ENCODE data around the gene ZNF805.
"Not testable (repeated sequence)": the region's sequence is repeated elsewhere in the genome, so short reads cannot be mapped to it uniquely, and the experiment has no call there.

Gene ZNF805

GRCh38 chr19:57239982-57240310, 486 bp upstream of the ZNF805 start:
- H3K9me3 ChIP-seq (ENCODE audit: control insufficient read depth, low read length): no peaks in the 10 kb centered on the region
- H3K36me3 ChIP-seq (ENCODE audit: control insufficient read depth, insufficient read depth, low read length, severe bottlenecking): peaks cover 12% of the 10 kb centered on the region
- no peaks in the 10 kb centered on the region for H3K27me3 ChIP-seq (replicated peaks; ENCODE audit: control insufficient read depth, insufficient read depth, low read length)
- peak overlapping the region; percentile 89 for H3K9ac ChIP-seq (ENCODE audit: low read length)
- H3K4me3 ChIP-seq (ENCODE audit: low read length): peak overlapping the region; percentile 86
- no peak for DNase-seq (ENCODE audit: low read depth)
- peaks cover 19% of the 10 kb centered on the region for H3K4me1 ChIP-seq (ENCODE audit: control insufficient read depth, insufficient read depth, low read length)

DNA sequence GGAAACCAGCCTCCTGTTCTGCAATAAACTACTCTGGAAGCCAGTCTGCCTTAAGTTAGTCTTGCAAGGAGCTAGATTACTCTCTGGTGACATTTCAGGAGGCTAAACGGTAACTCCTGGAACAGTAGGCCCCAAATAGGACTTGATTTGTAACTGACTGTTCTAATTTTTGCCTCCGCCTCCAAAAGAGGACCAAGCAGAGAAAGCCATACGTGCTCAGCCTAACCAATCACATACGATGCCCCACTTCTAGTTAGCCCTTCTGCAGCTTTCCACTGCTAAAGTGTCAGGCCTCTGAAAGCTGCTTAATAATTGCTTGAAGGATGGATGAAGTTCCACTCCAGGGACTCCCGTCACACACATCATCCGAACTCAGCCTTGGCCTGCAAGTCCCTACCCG, 744 bp downstream of the ZNF805 start:
- peak; percentile 43 for DNase-seq (ENCODE audit: low read depth)

GRCh38 chr19:57242821-57243220, 2.4 kb downstream of the ZNF805 start:
- H3K9me3 ChIP-seq (ENCODE audit: control insufficient read depth, low read length): no peaks in the 10 kb centered on the region
- no peaks in the 10 kb centered on the region for H3K27me3 ChIP-seq (replicated peaks; ENCODE audit: control insufficient read depth, insufficient read depth, low read length)
- H3K4me3 ChIP-seq (ENCODE audit: low read length): peak overlapping the region; percentile 86
- peaks cover 34% of the 10 kb centered on the region for H3K36me3 ChIP-seq (ENCODE audit: control insufficient read depth, insufficient read depth, low read length, severe bottlenecking)
- H3K4me1 ChIP-seq (ENCODE audit: control insufficient read depth, insufficient read depth, low read length): peaks cover 19% of the 10 kb centered on the region
- no peak overlapping the region for H3K9ac ChIP-seq (ENCODE audit: low read length)
- no peak for DNase-seq (ENCODE audit: low read depth)

More for the DNA sequence above, 744 bp downstream of the ZNF805 start:
- Histone ChIP-seq H3K9me3 (ENCODE audit: control insufficient read depth, low read length) (no peaks in the 10 kb centered on the region), H3K9ac (ENCODE audit: low read length) (peak overlapping the region; percentile 89), H3K4me3 (ENCODE audit: low read length) (peak overlapping the region; percentile 86), H3K36me3 (ENCODE audit: control insufficient read depth, insufficient read depth, low read length, severe bottlenecking) (peaks cover 21% of the 10 kb centered on the region), H3K27me3 (replicated peaks; ENCODE audit: control insufficient read depth, insufficient read depth, low read length) (no peaks in the 10 kb centered on the region), H3K4me1 (ENCODE audit: control insufficient read depth, insufficient read depth, low read length) (peaks cover 19% of the 10 kb centered on the region)

GRCh38 chr19:57244513-57244912, 4.1 kb downstream of the ZNF805 start:
- H3K36me3 ChIP-seq (ENCODE audit: control insufficient read depth, insufficient read depth, low read length, severe bottlenecking): peaks cover 50% of the 10 kb centered on the region

DNA sequence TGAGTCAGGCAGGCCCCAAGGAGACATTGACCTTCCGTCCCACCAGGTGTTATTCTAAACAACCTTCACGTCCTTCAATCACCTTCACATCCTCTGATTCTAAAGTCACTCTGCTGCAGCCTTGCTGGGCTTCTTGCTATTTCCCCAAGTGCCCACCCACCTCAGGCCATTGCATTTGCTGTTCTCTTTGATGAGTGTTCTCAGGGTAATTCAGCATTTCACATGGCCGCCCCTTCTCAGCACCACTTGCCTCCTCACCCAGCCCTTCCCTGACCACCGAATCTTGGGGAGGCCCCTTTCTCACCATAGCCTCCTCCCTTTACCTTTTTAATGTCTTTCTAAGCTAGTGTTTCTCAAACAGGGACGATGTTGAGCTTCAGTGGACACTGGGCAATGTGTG, 4.6 kb downstream of the ZNF805 start:
- Histone ChIP-seq H3K36me3 (ENCODE audit: control insufficient read depth, insufficient read depth, low read length, severe bottlenecking) (peaks cover 53% of the 10 kb centered on the region), H3K4me1 (ENCODE audit: control insufficient read depth, insufficient read depth, low read length) (peaks cover 19% of the 10 kb centered on the region), H3K27me3 (replicated peaks; ENCODE audit: control insufficient read depth, insufficient read depth, low read length) (no peaks in the 10 kb centered on the region), H3K9me3 (ENCODE audit: control insufficient read depth, low read length) (no peaks in the 10 kb centered on the region), H3K9ac (ENCODE audit: low read length) (no peak overlapping the region), H3K4me3 (ENCODE audit: low read length) (no peak overlapping the region)
- no peak for DNase-seq (ENCODE audit: low read depth)

More at GRCh38 chr19:57244513-57244912, 4.1 kb downstream of the ZNF805 start:
- no peak overlapping the region for H3K9ac ChIP-seq (ENCODE audit: low read length)
- no peak overlapping the region for H3K4me3 ChIP-seq (ENCODE audit: low read length)
- no peak for DNase-seq (ENCODE audit: low read depth)
- H3K4me1 ChIP-seq (ENCODE audit: control insufficient read depth, insufficient read depth, low read length): peaks cover 19% of the 10 kb centered on the region
- no peaks in the 10 kb centered on the region for H3K27me3 ChIP-seq (replicated peaks; ENCODE audit: control insufficient read depth, insufficient read depth, low read length)
- H3K9me3 ChIP-seq (ENCODE audit: control insufficient read depth, low read length): no peaks in the 10 kb centered on the region

DNA sequence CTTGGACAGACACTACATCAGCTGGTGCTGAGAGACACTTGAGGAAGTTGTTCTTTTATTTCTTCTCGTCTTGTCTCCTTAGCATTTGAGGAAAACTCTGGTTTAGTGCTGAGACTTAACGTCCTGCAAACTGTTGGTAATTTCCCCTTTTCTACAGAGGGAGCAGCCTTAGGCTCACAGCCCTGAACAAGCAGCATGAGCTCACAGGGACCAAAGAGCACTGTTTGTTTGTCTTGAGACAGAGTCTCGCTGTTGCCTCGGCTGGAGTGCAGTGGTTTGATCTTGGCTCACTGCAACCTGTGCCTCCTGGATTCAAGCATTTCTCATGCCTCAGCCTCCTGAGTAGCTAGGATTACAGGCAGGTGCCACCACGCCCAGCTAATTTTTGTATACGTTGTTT, 5.5 kb downstream of the ZNF805 start:
- H3K27me3 ChIP-seq (replicated peaks; ENCODE audit: control insufficient read depth, insufficient read depth, low read length): no peaks in the 10 kb centered on the region
- no peak for DNase-seq (ENCODE audit: low read depth)
- no peak overlapping the region for H3K4me3 ChIP-seq (ENCODE audit: low read length)
- no peak overlapping the region for H3K9ac ChIP-seq (ENCODE audit: low read length)
- peaks cover 19% of the 10 kb centered on the region for H3K4me1 ChIP-seq (ENCODE audit: control insufficient read depth, insufficient read depth, low read length)
- no peaks in the 10 kb centered on the region for H3K9me3 ChIP-seq (ENCODE audit: control insufficient read depth, low read length)
- H3K36me3 ChIP-seq (ENCODE audit: control insufficient read depth, insufficient read depth, low read length, severe bottlenecking): peaks cover 60% of the 10 kb centered on the region

DNA sequence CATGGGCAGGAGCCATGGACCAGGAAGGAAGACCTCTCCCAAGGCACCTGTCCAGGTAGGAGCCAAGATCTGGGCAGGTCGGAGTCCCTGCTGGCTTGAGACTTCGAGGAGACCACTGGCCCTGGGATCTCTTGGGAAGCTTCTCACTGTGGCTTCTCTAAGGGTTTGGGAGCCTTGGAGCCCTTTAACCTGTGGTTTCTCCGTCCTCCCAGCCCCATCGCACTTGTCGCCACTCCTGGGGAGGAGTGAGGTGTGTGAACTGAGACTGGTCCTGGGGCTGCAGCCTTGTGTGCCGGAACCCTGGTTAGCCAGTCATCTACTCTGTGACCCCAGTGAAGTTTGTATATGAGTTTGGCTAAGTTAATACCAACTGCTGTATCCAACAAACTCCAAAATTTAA, 8.2 kb downstream of the ZNF805 start:
- Histone ChIP-seq H3K4me3 (ENCODE audit: low read length) (no peak overlapping the region), H3K27me3 (replicated peaks; ENCODE audit: control insufficient read depth, insufficient read depth, low read length) (no peaks in the 10 kb centered on the region), H3K36me3 (ENCODE audit: control insufficient read depth, insufficient read depth, low read length, severe bottlenecking) (peaks cover 86% of the 10 kb centered on the region), H3K9ac (ENCODE audit: low read length) (no peak overlapping the region), H3K9me3 (ENCODE audit: control insufficient read depth, low read length) (no peaks in the 10 kb centered on the region), H3K4me1 (ENCODE audit: control insufficient read depth, insufficient read depth, low read length) (no peaks in the 10 kb centered on the region)
- no peak for DNase-seq (ENCODE audit: low read depth)

DNA sequence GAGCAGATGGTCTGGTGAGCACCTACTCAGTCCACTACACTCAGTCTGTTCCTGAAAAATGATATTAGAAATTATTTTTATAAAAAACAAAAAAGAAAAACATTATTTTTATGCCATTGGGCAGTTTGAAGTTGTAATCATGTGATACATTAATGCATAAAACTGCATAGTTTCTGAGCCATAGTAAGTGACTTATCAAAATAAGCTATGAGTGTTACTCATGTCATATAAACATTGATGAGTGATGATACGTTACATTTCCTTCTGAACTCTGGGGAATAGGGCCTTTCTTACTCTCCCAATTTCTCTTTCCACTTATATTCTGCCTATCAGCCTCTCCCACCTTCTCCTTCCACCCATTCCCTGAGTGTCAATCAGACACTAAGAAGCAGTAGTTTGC, 8.9 kb downstream of the ZNF805 start:
- Histone ChIP-seq H3K4me1 (ENCODE audit: control insufficient read depth, insufficient read depth, low read length) (no peaks in the 10 kb centered on the region), H3K4me3 (ENCODE audit: low read length) (no peak overlapping the region), H3K9ac (ENCODE audit: low read length) (no peak overlapping the region), H3K9me3 (ENCODE audit: control insufficient read depth, low read length) (no peaks in the 10 kb centered on the region), H3K27me3 (replicated peaks; ENCODE audit: control insufficient read depth, insufficient read depth, low read length) (no peaks in the 10 kb centered on the region), H3K36me3 (ENCODE audit: control insufficient read depth, insufficient read depth, low read length, severe bottlenecking) (peaks cover 89% of the 10 kb centered on the region)
- DNase-seq (ENCODE audit: low read depth): no peak

GRCh38 chr19:57253767-57254166, 13.3 kb downstream of the ZNF805 start:
- H3K27me3 ChIP-seq (replicated peaks; ENCODE audit: control insufficient read depth, insufficient read depth, low read length); H3K4me3 ChIP-seq (ENCODE audit: low read length); H3K9me3 ChIP-seq (ENCODE audit: control insufficient read depth, low read length); H3K9ac ChIP-seq (ENCODE audit: low read length); DNase-seq (ENCODE audit: low read depth); H3K4me1 ChIP-seq (ENCODE audit: control insufficient read depth, insufficient read depth, low read length): not testable (repeated sequence)
- peaks cover 70% of the 10 kb centered on the region for H3K36me3 ChIP-seq (ENCODE audit: control insufficient read depth, insufficient read depth, low read length, severe bottlenecking)

- Histone ChIP-seq H3K4me1 (ENCODE audit: control insufficient read depth, insufficient read depth, low read length) (peaks cover 6% of the 10 kb centered on the region), H3K9me3 (ENCODE audit: control insufficient read depth, low read length) (no peaks in the 10 kb centered on the region), H3K4me3 (ENCODE audit: low read length) (no peak overlapping the region), H3K36me3 (ENCODE audit: control insufficient read depth, insufficient read depth, low read length, severe bottlenecking) (peaks cover 21% of the 10 kb centered on the region), H3K27me3 (replicated peaks; ENCODE audit: control insufficient read depth, insufficient read depth, low read length) (no peaks in the 10 kb centered on the region), H3K9ac (ENCODE audit: low read length) (no peak overlapping the region)
- DNase-seq (ENCODE audit: low read depth): no peak
These were observed 21.6 kb downstream of the ZNF805 start for GRCh38 chr19:57262044-57262443.

DNA sequence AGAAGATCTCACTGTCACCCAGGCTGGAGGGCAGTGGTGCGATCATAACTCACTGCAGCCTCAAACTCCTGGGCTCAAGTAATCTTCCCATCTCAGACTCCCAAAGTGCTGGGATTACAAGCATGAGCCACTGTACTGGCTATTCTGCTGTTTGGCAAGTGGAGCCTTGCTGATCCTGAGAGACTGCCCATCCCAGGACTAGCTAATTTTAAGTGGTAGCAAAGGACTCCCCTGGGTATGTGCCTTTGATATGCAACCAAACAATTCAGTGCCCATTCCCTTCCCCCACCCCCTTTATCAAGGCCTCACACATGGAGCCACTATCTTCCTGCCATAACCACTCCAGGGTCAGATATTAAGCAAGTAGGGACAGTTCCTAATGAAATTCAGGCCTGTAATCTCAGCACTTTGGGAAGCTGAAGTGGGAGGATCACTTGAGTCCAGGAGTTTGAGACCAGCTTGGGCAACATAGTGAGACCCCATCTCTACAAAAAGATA, 22.9 kb downstream of the ZNF805 start:
- no peaks in the 10 kb centered on the region for H3K9me3 ChIP-seq (ENCODE audit: control insufficient read depth, low read length)
- H3K27me3 ChIP-seq (replicated peaks; ENCODE audit: control insufficient read depth, insufficient read depth, low read length): no peaks in the 10 kb centered on the region
- H3K4me3 ChIP-seq (ENCODE audit: low read length): no peak overlapping the region
- DNase-seq (ENCODE audit: low read depth): no peak
- H3K9ac ChIP-seq (ENCODE audit: low read length): no peak overlapping the region
- H3K36me3 ChIP-seq (ENCODE audit: control insufficient read depth, insufficient read depth, low read length, severe bottlenecking): peaks cover 21% of the 10 kb centered on the region
- H3K4me1 ChIP-seq (ENCODE audit: control insufficient read depth, insufficient read depth, low read length): peaks cover 6% of the 10 kb centered on the region

DNA sequence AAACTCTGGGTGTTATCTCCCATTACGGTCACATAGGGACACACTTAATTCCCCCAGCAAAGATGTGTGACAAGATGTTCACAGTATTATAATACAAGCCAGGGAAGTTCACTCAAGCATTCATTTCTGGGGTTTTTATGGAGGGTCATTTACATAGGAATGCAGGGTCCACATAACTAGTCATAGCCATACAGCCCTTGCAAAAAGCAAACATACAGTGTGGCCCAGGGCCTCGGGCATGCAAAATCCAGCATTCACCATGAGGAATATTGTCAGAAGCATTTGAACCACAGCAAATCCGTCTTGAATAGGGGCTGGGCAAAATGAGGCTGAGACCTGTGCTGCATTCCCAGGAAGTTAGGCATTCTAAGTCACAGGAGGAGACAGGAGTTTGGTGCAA, 26.9 kb downstream of the ZNF805 start:
- H3K4me3 ChIP-seq (ENCODE audit: low read length): no peak overlapping the region

More for the DNA sequence above, 26.9 kb downstream of the ZNF805 start:
- DNase-seq (ENCODE audit: low read depth): no peak
- no peak overlapping the region for H3K9ac ChIP-seq (ENCODE audit: low read length)
- H3K27me3 ChIP-seq (replicated peaks; ENCODE audit: control insufficient read depth, insufficient read depth, low read length): no peaks in the 10 kb centered on the region
- H3K4me1 ChIP-seq (ENCODE audit: control insufficient read depth, insufficient read depth, low read length): peaks cover 6% of the 10 kb centered on the region
- H3K9me3 ChIP-seq (ENCODE audit: control insufficient read depth, low read length): no peaks in the 10 kb centered on the region
- peaks cover 10% of the 10 kb centered on the region for H3K36me3 ChIP-seq (ENCODE audit: control insufficient read depth, insufficient read depth, low read length, severe bottlenecking)
